HG03442 (cell line): ENCODE results near the gene IRS2.
"Not testable (repeated sequence)": the region's sequence is repeated elsewhere in the genome, so short reads cannot be mapped to it uniquely, and the experiment has no call there.

Source experiments
- ATAC-seq: cut with Tn5 transposase; IDR thresholded peaks from one replicate; pipeline ENCODE4 v1.9.1; 2021; ENCODE audit warnings: mild to moderate bottlenecking, moderate library complexity; ENCODE audit not compliant: unreplicated experiment

IRS2 gene

GRCh38 chr13:109786457-109787134, at the start of gene IRS2:
Gene IRS2, minus strand, starts transcription at chr13:109786583. Its CDS starts 530 bp downstream, at chr13:109786053.
- ATAC-seq = peak; percentile 93

- ATAC-seq = no peak
Observed at GRCh38 chr13:109834973-109835720, 48.8 kb upstream of the IRS2 start.

GRCh38 chr13:109833940-109834339, 47.6 kb upstream of the IRS2 start:
- ATAC-seq = no peak

- no peak for ATAC-seq
Observed at GRCh38 chr13:109833071-109833470, 46.7 kb upstream of the IRS2 start.

- not testable (repeated sequence) for ATAC-seq
Observed at GRCh38 chr13:109828591-109829316, 42.4 kb upstream of the IRS2 start.

- ATAC-seq = not testable (repeated sequence)
Observed at GRCh38 chr13:109823201-109823600, 36.8 kb upstream of the IRS2 start.

- ATAC-seq = no peak
Observed at GRCh38 chr13:109821103-109821502, 34.7 kb upstream of the IRS2 start.

GRCh38 chr13:109819874-109820273, 33.5 kb upstream of the IRS2 start:
- no peak for ATAC-seq

GRCh38 chr13:109818886-109819285, 32.5 kb upstream of the IRS2 start:
- no peak for ATAC-seq

GRCh38 chr13:109817591-109818535, 31.5 kb upstream of the IRS2 start:
- no peak for ATAC-seq

GRCh38 chr13:109816808-109817203, 30.4 kb upstream of the IRS2 start:
- no peak for ATAC-seq

- no peak for ATAC-seq
Observed at GRCh38 chr13:109816112-109816807, 29.9 kb upstream of the IRS2 start.

GRCh38 chr13:109815651-109816050, 29.3 kb upstream of the IRS2 start:
- no peak for ATAC-seq

GRCh38 chr13:109813663-109814062, 27.3 kb upstream of the IRS2 start:
- no peak for ATAC-seq

GRCh38 chr13:109812382-109812781, 26.0 kb upstream of the IRS2 start:
- no peak for ATAC-seq

- ATAC-seq = no peak
Observed at GRCh38 chr13:109810761-109811510, 24.6 kb upstream of the IRS2 start.

GRCh38 chr13:109809216-109809932, 23.0 kb upstream of the IRS2 start:
- ATAC-seq = no peak

GRCh38 chr13:109807345-109807744, 21.0 kb upstream of the IRS2 start:
- ATAC-seq = no peak

GRCh38 chr13:109804654-109805053, 18.3 kb upstream of the IRS2 start:
- no peak for ATAC-seq
